GM19452 (cell line): ENCODE measurements around the gene CFAP100.

Source experiments
- ATAC-seq: cut with Tn5 transposase; IDR thresholded peaks from one replicate; pipeline ENCODE4 v1.9.1; 2021; ENCODE audit not compliant: unreplicated experiment

The CFAP100 gene

DNA sequence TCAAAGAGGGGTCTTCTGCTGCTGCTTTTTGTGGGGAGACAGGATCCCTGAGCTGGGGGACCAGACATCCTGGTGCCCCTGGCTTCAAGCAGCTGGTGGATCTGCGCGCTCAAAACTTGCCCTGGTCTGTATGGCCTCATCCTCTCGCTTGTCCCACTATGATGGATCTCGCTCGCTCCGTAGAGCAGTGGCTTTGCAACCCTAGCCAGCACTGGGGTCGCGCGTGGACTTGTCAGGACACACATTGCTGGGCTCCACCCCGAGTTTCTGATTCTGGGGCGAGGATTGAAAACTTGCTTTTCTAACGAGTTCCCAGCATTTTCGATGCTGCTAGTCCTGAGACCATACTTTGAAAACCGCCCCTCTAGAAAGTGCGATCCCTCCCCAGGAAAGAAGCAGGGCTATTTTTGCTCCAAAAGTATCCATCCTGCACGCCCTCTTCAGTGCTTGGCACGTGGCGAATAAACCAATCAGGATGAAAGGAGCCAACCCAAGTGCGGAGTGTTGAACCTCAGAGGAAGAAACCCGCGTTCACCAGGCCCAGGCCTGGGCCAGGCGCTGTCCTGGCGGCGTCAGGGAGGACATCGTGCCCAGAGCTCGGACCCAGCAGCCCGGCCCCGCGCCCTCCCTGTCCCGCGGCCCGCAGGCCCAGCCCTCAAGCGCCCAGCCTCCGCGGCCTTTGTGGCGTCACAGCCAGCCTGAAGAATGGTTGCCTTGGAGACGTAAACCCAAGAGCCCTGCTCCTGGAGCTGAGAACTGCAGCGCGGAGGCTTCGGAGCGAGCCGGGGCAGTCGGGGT, at the start of gene CFAP100:
TSS of gene CFAP100 (plus strand) at position 731 of the 798 bp plus-strand sequence. CDS start 1,092 bp downstream, outside the sequence.
- ATAC-seq, result no peak

DNA sequence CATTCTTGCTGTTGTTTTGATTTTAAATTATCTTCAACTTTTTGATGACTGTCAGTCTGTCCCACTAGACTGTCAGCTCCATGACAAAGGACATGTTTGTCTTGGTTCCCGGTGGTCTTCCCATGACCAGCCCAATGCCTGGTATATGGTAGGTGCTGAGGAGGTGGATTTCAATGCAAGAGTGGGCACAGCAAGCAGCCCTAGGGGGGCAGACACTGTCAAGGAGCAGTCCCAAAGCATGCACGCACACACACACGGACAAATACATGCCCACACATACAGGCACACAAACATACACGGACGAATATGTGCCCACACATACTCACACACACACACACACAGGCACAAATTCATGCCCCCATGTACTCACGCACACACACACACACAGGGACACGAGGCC, 49.5 kb upstream of the CFAP100 start:
- ATAC-seq, result no peak

GRCh38 chr3:126345641-126346460, 48.9 kb upstream of the CFAP100 start:
- ATAC-seq, result no peak

- ATAC-seq, result no peak
Measured at GRCh38 chr3:126346466-126346865, 48.2 kb upstream of the CFAP100 start.

- no peak for ATAC-seq
Measured at GRCh38 chr3:126347543-126348161, 47.1 kb upstream of the CFAP100 start.

- ATAC-seq, result no peak
Measured at GRCh38 chr3:126348308-126348920, 46.3 kb upstream of the CFAP100 start.

DNA sequence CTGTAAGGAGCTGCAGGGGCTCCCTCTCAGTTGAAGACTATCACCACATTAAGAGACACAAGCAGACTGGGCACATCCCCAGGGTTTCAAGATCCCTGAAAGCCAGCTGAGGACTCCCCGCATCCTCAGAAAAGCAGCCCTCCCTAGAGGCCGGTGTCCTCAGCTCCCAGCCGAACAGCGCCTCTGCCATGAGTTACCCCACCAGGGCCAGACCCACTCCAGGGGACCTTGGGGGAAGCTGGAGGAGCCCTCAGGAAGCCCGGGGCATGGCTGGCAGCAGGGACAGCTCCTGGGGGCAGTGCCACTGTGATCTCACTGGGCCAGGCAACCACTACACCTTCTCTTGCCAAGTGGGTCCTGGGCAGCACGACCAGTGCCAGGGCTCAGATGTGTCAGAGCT, 45.6 kb upstream of the CFAP100 start:
- ATAC-seq, result no peak

GRCh38 chr3:126349611-126350501, 44.9 kb upstream of the CFAP100 start:
- no peak for ATAC-seq

GRCh38 chr3:126350502-126351085, 44.1 kb upstream of the CFAP100 start:
- no peak for ATAC-seq

DNA sequence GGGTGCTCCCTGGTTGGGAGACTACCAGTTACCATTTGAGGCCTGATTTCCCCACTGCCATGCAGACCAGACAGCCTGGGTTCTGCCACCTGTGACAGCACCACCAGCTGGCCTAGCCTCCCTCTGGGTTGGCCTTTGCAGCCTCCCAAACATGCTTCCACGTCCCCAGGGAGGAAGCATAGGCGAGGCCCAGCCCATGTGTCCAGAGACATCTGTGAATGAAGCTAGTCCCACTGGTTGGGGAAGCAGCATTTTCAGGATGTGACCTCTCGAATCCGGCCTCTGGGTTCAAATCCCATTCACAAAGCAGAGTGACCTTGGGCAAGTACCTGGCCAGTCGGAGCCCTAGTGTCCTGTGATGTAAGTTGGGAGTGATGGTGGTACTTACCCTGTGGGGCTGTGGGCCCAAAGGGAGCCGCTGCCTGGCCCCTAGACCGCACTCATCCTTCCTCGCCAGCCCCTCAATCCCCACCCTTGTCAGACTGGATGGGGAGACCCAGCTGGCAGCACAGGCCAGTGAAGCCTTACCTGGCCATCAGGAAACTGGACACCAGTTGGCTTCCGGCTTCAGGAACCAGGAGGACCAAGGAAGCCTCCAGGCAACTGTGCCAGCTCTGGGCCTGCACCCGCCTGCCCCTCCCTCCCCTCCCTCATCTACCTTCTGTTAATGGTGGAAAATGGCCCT, 43.5 kb upstream of the CFAP100 start:
- ATAC-seq, result no peak

DNA sequence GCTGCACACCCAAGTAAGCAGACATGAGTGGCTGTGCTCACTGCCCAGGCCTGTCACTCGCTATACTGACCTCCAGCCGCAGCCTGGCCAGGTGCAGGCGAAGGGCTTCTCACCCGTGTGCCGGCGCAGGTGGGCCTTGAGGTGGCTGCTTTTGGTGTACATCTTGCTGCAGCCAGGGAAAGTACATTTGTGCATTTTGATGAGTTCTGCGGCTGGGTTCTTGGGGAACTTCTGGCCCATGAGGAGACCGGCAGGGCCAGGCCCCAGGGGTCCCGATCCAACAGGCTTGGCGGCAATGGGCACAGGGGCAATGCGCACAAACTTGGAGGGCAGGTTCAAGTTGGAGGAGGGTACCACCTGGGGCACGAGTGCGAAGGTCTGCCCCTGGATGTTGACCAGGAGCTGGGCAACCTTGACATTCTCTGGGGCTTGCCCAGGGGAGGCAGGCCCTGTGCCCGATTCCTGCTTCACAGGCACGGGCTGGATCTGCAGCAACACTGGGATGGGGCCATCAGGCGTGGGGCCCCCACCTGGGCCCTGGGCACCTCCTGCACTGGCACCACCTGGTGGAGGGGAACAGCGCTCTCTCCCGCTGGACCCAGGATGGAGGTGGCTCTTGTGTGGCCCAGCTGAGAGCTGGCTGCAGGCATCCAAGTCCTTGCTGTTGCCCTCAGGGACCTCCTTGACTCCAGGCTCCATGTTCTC, 42.8 kb upstream of the CFAP100 start:
- no peak for ATAC-seq

DNA sequence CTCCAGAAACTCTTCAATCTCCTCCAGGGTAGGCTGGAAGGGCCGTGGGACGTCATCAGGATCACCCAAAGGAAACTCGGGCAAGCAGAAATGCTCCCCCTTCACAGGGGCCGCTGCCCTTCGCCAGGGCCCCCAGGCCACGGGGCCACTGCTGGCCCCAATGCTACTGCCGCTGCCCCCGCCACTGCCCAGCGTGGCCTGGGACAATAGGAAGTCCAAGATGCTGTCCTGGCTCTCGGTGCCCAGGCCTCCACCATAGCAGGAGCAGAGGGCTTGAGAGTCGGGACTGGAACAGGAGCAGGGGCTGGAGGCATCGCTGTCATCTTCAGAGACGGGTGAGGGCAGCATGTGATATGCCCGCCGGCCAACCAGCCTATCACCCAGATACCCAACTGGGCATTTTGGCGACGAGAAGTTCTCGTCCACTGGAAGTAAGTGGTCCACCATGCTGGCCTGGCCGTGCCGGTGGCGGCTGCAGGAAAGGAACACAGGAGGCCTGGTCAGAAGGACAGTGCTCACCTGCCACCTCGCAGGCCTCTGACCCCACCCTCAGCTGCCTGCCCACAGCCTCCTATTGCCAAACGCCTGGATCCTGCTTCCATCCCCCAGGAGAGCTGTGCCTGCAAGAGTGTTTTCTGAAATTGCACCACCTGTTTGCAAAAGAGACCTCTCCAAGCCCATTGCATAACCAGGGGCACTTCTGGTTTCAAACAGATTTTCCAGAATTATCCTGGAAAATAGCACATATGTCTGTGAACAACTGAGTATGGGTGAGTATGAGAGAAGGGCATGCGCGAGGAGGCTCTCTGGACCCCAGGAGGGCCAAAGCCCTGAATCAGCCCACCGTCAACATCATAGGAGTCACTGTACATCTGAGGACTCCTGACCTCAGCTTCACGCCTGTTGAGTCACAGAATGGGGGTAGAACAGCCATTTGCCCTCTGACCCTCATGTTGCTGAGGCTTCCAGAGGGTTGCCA, 41.9 kb upstream of the CFAP100 start:
- no peak for ATAC-seq

DNA sequence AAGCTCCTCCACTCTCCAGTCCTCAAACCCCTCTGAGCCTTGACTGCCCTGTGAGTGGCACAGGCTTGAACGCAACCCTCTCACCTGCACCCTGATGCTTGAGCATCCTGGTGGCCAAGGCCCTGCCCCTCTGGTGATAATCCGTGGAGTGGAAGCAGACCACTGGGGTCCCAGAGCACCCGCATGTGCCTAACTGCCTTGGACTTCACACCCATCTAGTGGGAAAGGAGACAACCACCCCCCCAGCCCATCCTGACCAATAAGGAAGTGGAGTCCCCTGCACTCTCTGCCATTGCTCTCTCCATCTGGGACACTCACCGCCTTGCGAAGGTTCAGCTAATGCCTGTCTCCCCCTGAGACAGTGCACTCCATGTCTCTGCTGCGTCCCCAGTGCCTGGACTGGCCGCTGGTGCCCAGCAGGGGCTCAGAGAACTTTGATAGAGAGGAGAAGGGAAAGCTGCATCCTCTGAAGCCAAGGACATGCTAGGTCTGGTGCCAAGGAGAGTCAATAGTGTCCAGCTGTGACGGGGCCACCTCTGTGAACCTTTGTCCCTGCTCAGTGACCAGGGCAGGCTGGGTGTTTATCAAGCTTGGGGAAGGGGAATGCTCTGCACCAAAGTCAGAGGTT, 40.9 kb upstream of the CFAP100 start:
- ATAC-seq, result no peak

GRCh38 chr3:126354776-126355175, 39.9 kb upstream of the CFAP100 start:
- no peak for ATAC-seq

DNA sequence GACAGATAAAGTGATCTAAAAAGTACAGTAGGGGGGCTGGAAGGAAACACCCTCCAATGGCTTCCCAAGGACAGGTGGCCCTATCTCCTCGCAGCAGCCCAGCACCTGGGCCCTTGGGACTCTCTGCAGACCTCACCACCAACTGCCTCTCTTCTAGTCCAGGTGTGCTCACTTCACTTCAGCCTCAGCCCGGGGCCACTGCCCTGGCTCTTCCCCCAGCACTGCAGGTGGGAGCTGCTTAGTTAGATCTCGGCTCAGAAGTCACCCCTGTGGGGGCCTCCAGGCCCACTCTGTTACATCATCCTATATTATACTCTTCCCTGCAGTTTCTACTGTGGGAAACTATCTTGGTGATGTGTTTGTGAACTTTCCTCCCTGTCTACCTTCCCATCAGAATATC, 39.5 kb upstream of the CFAP100 start:
- no peak for ATAC-seq

DNA sequence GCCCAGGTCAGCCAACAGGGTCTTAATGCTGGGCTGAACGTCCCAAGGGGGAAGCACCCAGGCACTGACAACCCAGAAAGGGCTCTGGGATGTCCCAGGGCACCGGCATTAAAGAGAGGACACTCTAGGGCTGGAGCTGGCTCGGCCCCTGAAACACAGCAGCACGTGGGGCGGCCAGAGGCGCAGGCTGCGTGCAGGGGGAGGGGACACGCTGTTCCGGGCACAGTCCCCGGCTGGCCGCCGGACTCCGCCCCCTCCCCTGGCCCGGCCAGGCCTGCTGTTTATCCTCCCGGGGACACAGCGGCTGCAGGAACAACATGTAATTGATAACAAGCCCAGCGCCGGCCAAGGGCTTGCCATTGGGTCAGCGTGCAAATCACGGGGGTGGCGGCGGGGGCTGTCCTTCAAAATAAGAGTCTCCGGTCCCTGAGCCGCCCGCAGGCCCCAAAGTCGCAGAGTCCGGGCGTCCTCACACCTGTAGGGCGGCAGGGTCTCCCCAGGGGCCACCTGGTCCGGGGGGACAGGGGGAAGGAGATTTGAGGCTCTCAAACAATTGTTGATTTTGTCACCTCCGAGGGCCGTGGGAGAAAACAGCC, 38.8 kb upstream of the CFAP100 start:
- no peak for ATAC-seq
